CD1c-positive myeloid dendritic cell (primary cell): Measurements from ENCODE around the gene TNPO3.

Source experiments
- DNase-seq: peaks from one replicate; pipeline ENCODE4 v3.0.0-alpha.2; 2016; ENCODE audit errors: extremely low spot score

Gene TNPO3

DNA sequence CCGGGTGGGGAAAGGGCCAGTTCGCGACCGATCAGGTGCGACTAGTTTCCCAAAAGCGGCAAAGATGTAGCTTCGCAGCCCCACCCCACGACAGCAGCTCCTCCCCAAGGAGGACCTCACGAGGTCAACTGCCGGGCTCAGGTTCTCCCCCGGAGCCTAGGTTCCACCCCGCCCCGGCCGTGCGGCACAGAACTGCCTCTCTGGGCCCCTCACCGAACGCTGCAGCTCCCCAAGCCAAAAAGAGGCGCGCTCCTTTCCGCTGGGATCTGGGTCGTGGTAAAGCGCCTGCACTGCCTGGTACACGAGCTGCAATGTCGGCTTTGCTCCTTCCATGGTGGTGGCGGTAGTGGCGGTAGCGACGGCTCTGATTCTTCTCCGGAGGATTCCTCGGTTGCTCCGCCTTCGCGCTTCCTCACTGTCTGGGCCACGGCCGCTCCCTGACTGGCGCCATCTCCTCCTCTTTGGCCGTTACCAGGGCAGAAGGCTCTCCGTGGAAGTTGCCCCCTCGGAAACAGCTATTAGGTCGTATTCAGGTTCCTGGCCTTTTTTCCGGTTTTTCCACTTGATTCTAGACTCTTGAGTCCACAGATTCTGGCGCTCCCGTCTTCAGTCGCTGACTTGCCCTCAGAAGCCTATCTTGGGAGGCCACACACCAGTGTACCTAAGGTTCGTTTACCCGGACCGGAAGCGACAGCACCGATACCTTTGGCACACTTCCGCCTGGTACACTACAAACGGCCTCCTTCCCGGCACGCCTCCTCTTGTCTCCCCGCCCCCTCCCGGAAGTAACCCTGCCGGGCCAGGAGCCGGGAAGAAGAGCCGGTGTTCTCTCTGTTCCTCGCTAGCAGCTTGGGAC is at the start of gene TNPO3:
TNPO3 (minus strand) TSS at position 674 of the 856 bp plus-strand sequence; CDS start at position 333, 341 bp downstream.
- peak; percentile 93 for DNase-seq

DNA sequence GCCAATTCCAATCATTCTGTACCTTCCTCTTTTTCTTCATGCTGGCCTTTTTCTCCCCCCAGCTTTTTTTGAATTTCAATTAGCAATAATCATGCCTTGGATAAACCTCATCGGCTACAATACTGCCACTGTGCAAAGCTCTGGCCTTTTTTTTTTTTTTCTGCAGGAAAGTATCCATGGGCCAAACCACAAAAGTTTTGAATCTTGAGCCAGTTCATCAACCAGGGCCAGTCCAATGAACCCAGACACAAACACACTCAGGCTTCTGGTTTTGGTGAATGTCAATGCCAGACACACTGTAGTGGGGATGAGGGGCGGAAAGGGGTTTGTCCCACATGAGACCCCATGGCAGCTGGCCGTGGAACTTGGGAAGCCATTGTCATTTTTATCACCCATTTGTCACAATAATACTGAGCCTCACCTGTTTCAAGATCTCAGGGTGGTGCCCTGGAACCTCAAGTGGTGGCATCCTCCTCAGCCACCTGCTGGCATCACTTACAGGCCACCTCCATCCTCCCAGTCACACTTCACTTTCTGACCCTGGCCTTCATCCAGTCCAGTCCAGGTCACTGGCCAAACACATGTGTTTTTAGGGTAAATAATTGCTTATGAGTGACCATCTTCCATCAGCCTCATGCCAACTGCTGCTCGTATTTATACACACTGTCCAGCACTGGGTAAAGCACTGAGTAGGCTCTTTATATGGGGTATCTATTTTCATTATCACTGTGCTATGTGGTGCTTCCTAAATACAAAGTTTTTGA is 48.8 kb upstream of the TNPO3 start:
- DNase-seq: no peak

DNA sequence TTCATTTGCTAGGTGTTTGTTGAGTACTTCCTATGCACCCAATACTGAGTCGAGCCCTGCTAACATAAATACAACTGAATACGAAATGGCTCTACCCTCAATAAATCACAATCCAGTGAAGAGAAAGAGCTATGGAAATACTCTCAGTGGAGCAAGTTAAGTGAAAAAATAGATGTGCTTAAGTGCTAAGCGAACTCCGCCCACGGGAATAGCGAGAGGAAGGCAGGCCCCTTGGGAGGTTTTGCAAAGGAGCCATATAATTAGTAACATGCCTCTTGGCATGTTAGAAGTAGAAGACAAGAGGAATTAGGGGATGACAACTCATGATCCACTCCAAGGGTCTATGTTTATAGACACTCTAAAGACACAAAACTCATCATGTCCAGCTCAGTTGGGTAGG is 46.8 kb upstream of the TNPO3 start:
- no peak for DNase-seq

DNA sequence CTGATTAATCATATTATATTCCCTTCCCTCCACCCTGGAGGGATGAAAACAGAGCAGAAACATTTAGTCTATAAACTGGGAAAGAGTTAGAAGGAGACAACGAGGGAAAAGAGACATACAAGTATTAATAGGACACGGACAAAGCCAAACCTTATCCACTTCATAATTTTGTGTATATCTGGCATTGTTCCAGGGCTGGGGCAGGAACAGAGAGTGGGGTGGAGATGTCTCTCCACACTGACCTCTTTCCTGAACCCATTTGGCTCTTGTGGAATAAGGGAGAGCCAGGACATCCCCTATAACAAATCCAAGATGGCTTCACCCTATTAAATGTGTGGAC is 45.9 kb upstream of the TNPO3 start:
- DNase-seq: no peak

DNA sequence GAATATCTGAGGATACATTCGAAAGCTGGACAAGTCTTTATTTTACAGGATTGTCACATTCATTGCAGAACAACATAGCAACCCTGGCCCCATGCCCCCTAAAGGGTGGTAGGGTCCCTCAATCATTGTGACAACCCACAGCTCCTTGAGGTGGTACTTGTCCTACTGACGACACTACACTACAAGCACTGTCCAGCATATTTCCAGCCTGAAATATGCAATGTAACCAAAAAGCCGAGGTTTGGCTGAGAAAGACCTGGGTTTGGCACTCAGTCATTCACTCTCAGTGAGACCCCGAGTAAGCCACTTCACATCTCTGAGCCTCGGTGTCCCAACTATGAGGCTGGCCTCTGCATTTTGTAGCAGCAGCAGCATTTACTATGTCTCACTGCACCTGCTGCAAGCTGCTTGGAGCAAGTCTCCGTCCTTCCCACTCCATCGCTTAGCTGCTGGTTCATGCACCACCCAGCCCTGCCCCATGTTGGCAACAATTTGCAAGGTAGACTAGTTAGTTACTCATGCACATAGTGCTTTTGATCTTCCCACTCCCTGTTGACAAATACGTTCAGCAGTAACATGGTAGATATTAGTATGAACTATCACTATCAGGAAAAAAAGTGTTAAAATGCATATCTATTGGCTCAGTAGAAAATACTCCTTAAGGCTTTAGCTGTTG is 43.6 kb upstream of the TNPO3 start:
- no peak for DNase-seq

DNA sequence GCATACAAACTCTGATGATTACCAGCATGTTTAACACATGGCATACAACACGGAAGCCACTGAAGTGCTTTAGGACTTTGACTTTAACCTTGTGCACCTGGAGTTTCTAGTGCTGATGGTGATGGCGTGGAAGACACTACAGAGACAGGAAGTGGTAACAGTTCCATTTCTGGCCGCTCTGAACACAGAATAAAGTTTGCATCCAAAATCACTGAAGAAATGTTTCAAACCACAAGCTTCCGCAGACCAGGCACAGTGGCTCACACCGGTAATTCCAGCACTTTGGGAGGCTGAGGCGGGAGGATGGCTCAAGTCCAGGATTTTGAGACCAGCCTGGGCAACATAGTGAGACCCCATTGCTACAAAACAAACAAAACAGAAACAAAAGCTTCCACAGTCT is 40.3 kb upstream of the TNPO3 start:
- DNase-seq: no peak

DNA sequence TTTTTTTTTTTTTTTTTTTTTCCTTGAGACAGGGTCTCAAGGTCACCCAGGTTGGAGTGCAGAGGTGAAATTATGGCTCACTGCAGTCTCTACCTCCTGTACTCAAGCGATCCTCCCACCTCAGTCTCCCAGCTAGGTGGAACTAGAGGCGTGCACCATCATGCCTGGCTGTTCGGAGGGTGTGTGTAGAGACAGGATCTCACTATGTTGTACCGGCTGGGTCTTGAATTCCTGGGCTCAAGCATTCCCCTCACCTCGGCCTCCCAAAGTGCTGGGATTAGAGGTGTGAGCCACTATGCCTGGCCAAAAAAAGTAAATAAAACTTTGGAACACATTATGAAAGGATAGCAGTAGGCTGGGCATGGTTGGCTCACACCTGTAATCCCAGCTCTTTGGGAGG is 39.6 kb upstream of the TNPO3 start:
- DNase-seq: no peak

DNA sequence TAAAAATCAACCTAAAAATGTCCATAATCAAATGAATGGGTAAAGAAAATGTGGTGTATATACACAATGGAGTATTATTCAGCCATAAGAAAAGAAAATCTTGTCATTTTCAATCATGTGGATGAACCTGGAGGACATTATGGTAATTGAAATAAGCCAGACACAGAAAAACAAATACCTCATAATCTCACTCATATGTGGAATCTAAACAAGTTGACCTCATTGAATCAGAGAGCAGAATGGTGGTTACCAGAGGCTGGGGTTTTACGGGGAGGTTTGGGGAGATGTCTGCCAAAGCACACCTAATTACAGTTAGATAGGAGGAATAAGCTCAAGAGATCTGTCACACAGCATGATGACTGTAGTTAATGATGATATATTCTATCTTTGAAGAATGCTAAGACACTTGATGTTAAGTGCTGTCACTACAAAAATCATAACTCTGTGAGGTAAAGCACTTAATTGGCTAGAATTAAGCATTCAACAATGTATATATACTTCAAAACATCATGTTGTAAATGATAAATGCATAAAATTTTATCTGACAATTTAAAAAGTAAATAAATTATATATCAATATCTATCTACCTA is 39.1 kb upstream of the TNPO3 start:
- no peak for DNase-seq

DNA sequence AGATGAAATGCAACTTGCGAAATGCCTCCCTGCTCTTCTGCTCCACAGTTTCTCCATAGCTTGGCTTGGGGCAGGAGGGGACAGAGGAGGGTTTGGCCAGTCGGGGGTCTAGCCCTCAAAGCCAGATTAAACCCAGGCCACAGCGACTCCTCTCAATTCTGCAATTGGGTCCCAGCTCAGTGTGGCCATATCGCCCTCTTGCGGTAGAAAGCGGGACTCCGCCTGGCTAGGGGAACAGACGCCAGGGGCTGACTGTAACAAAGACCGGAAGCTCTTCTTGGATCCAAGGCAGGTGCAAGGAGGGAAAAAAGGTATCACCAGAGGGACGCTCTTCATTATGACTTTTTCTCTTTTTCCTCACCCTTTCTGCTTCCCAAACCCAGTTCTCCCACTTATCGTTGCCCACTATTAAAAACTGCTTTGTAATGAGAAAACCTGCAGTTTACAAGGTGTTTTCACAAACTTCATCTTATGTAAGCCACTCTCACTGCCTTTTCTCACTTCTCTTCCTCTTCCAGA is 36.6 kb upstream of the TNPO3 start:
- peak; percentile 90 for DNase-seq

DNA sequence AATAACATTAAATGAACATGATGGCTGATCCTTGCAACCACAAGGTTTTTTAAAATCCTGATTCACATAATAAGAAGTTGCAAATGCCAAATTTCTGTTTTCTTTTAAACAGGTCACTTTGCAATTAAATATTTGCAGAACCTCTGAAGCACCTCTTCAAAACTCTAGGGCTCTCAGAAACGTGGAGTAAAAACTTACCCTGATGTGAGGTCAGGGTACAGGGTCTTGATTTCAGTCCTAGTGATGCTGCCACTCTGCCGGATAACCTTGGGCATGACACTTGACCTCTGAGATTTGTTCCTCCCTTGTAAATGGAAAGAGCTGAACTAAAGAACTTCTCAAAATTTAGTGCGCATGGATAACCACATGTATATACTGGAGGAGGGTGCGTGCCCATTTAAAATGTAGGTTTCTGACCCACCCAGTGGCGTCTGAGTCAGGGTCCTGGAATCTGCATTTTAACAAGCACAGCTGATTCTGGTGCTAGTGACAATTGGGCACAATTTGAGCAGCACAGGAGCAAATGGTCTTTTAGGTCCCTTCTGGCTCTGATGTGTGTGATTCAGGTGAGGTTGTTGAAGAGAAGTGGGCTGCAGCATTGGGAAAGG is 35.5 kb upstream of the TNPO3 start:
- no peak for DNase-seq

DNA sequence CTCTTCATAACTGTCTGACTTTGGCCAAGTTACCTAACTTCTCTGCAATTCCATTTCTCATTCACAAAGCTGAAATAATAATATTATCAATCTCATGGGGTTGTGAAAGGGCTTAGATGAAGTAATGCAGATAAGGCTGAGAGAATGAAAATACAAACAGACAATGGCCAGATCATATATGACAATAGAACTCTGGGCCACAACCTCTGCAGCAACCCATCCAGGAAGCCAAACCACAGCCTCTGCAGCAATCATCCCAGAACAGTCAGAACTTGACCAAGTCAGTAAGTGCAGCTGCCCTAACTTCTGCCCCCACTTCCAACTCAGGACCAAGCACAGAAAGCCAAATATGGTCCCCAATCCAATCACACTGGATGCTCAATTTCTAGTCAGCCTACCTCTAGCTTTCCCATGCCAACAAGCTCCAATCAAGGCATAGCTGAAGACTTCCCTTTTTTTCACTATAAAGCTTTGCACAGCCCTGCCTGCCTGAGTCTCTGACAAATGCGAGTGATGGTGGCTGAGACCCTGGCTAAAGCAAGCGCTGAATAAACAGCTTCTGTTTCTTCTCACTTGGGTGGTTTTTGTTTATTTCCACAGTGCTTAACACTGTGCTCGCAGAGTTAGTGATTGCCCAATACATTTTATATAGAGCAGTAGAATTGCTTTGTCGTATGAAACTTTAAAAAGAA is 34.8 kb upstream of the TNPO3 start:
- DNase-seq: peak; percentile 41

DNA sequence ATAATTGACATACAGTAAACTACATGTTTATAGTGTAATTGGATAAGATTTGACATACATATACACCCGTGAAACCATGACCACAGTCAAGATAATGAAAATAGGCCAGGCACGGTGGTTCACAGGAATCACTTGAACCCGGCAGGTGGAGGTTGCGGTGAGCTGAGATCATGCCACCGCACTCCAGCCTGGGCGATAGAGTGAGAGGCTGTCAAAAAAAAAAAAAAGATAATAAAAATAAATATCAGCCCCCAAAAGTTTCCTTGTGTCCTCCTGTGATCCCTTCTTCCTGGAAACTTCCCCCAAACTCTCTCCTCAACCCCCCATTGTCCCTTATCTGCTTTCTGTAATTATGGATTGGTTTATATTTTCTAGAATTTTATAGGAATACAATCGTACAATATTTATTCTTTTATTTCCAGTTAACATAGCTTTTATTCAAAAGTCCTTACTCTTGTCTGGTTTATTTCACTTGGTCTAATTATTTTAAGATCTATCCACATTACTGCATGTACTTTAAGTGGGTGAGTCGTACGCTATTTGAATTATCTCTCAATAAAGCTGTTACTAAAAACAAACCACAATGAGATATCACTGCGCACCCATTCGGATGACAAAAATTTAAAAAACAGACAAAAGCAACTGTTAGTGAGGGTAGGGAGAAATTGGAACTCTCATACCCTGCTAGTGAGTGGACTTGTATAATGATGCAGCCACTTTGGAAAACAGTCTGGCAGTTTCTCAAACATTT is 30.1 kb upstream of the TNPO3 start:
- DNase-seq: no peak

DNA sequence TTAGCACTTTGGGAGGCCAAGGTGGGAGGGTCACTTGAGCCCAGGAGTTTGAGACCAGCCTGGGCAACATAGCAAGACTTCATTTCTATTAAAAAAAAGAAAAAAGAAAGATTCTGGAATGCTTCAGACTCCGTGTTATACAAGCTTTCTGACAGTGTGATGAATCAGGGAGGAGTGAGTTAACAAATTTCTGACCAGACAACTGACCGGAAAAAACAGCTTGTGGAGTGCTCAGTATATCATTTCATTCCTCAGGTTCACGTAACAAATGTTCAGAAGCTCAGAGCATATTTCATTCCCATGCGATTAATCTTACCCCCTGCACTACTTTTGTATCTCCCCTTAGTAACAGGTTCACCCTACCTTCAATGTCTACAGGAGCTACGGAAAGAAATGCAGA is 28.6 kb upstream of the TNPO3 start:
- no peak for DNase-seq

DNA sequence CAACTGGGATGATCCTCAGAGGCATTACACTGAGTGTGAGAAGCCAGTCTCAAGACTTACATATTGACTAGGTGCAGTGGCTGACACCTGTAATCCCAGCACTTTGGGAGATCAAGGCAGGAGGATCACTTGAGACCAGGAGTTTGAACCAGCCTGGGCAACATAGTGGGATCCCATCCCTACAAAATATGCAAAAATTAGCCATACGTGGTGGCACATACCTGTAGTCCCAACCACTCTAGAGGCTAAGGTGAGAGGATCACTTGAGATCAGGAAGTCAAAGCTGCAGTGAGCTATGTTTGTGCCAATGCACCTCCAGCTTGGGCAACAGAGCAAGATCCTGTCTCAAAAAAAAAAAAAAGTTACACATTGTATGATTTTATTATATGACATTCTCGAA is 23.5 kb upstream of the TNPO3 start:
- no peak for DNase-seq

DNA sequence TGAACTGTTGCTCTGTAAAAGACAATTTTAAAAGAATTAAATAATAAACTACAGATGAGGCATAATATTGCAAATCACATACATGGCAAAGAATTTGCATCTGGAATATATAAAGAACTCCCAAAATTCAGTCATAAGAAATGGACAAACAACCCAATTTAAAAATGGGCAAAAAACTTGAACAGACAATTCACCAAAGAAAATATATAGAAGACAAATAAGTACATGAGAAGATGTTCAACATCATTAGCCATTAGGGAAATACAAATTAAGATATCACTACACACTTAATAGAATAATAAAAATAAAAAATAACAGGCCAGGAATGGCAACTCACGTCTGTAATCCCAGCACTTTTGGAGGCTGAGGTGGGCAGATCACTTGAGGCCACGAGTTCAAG is 22.0 kb upstream of the TNPO3 start:
- no peak for DNase-seq

DNA sequence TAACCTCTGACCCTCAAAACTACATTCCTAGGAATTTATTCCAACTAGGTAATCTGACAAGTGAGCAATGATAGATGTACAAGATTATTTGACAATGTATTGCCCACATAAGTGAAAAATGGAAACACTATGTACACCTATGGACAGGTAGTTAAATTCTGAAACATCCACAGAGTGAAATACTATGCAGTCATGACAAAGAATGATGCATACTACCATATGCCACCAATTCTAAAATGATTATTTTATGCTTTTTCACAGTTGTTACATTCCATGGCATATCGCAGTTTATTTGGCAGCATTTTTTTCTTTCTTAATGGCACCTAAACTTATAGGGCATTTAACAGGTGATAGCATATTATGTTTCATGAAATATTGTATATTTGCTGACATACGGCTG is 20.1 kb upstream of the TNPO3 start:
- no peak for DNase-seq

DNA sequence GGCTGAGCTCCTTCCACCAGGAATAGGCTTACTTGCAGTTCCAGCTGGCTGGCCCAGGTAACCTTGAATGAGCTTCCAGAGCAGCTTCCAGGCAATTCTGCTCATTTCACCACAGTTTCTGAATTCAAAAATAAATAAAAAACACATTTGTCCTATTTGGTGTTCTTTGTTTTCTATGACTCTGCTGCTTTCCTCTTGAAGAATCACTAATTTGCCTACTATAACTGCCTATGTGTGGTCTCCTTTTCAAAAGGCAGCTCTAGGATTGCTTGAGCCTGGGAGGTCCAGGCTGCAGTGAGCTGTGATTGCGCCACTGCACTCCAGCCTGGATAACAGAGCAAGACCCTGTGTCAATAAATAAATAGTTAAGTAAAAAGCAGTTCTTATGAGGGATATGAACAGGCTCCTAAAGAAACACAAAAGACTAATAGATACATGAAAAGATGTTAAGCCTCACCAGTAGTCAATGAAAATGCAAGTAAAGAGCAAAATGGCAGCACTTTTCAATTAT is 19.5 kb upstream of the TNPO3 start:
- DNase-seq: no peak

DNA sequence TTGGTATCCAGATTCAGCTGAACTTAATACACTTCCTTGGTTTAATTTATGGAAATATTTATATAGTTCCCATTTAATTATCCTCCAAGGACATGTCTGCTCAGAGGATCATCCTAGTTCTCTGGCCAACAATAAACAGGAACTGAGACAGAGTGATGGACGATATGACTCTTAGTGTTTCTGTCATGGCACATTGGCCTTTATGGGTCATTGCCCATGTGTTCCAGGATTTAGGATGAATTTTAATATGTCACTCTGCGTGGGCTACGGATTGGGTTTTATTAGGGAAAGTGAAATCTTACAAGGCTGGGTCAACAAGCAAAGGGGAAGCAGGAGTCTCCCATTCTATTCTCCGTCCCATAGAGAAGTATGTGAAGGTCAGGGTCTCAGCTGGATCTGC is 18.8 kb upstream of the TNPO3 start:
- peak; percentile 73 for DNase-seq

DNA sequence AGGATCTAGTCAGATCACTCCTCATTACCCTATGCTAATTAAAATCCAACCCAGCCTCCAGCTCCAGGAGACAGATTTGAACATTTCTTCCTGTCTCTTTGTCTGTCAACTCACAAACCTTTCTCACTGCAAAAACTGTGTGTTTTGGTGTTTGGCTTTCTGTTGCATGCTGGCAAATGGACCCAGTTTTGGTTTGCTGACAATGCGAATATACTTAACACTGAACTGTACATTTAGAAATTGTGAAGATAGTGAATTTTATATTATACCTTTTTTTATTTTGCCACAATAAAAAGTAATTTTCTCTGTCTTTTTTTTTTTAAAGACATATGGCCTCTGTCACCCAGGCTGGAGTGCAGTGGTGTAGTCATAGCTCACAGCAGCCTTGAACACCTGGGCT is 18.3 kb upstream of the TNPO3 start:
- no peak for DNase-seq

DNA sequence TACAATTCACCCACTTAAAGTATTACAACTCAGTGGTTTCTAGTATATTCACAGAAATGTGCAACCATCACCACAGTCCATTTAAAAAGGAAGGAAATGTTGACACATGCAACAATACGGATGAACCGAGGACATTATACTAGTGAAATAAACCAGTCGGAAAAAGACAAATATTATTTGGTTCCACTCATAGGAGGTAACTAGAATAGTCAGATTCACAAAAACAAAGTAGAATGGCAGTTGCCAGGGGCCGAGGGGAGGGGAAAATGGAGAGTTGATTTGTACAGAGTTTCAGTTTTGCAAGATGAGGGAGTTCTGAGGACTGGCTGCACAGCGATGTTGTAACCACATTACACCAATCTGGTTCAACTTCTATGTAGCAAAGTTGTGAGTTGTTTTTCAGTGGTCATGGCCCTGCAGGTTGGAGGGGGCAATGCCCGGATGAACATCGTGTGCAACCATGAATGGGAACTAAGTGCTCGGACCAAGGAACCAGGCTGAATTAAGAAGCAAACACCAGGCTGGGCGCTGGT is 17.6 kb upstream of the TNPO3 start:
- DNase-seq: peak; percentile 60
